ENCODE results near the gene ANTXR1.

ANTXR1 gene

GRCh38 chr2:69192176-69192945 is 179.4 kb downstream of the ANTXR1 start:
- peaks cover 11 to 22% of the 10 kb centered on the region in 2 donors for H3K36me3 ChIP-seq (ENCODE audit: control insufficient read depth in 2 of 2, insufficient read depth in 2 of 2, low read length in 2 of 2)
- no peak overlapping the region for H3K9ac ChIP-seq (ENCODE audit: low read length in 2 of 2)
- H3K27me3 ChIP-seq (ENCODE audit: control insufficient read depth in 1 of 2, insufficient read depth in 2 of 2, low read length in 2 of 2) = no peaks in the 10 kb centered on the region
- H3K9me3 ChIP-seq (ENCODE audit: control insufficient read depth in 2 of 2, low read length in 2 of 2) = no peaks in the 10 kb centered on the region
- H3K4me3 ChIP-seq (ENCODE audit: low read length in 2 of 2) = no peak overlapping the region
- no peak overlapping the region for H3K27ac ChIP-seq (ENCODE audit: low read length)
- H3K4me1 ChIP-seq (ENCODE audit: control insufficient read depth, insufficient read depth, low read length) = peaks cover 17% of the 10 kb centered on the region

- no peaks in the 10 kb centered on the region for H3K27me3 ChIP-seq (ENCODE audit: control insufficient read depth in 1 of 2, insufficient read depth in 2 of 2, low read length in 2 of 2)
- no peak overlapping the region for H3K27ac ChIP-seq (ENCODE audit: low read length)
- no peak overlapping the region for H3K9ac ChIP-seq (ENCODE audit: low read length in 2 of 2)
- peaks cover 6% of the 10 kb centered on the region for H3K4me1 ChIP-seq (ENCODE audit: control insufficient read depth, insufficient read depth, low read length)
- peaks cover 18 to 25% of the 10 kb centered on the region in 2 donors for H3K36me3 ChIP-seq (ENCODE audit: control insufficient read depth in 2 of 2, insufficient read depth in 2 of 2, low read length in 2 of 2)
- H3K9me3 ChIP-seq (ENCODE audit: control insufficient read depth in 2 of 2, low read length in 2 of 2) = no peaks in the 10 kb centered on the region
- H3K4me3 ChIP-seq (ENCODE audit: low read length in 2 of 2) = no peak overlapping the region
Observed at GRCh38 chr2:69195706-69196105, 182.7 kb downstream of the ANTXR1 start.

DNA sequence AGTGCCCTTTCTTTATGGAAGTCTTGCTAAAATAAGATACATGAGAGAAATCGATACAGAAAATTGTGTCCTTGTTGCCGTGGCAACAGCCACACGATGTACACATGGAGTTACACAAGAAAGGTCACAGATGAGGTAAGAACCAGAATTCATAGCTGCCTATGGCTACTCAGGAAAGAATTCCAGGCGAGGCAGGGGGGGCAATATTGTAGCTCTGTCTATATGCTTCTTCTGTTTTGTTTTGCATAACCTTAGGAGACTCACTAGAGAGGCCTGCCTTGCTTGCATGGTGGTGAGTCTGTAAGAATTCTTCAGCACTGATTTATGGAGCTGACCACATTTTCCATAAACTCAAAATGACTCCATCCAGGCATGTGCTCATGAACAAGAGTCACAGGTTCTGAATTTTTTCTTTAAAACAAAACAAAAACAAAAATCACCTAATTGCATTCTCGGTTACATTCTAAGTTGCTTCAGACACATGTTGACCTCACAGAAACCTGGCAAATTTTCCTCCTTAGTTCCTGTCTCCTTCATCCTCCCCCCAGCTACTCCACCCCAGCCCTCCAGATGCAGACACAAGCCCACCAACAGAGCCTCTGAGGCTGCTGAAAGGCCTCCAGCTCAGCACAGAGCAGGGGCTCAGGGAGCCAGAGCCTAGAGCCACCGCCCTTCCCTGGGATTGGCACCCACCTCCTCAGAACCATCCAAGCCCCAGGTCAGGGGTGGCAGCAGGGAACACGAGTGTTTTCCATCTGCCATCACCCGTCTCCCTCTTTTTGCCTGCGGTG is 183.5 kb downstream of the ANTXR1 start:
- H3K36me3 ChIP-seq (ENCODE audit: control insufficient read depth in 2 of 2, insufficient read depth in 2 of 2, low read length in 2 of 2) = peaks cover 18 to 25% of the 10 kb centered on the region in 2 donors
- H3K4me1 ChIP-seq (ENCODE audit: control insufficient read depth, insufficient read depth, low read length) = peaks cover 4% of the 10 kb centered on the region
- no peak overlapping the region for H3K27ac ChIP-seq (ENCODE audit: low read length)
- H3K4me3 ChIP-seq (ENCODE audit: low read length in 2 of 2) = no peak overlapping the region
- no peaks in the 10 kb centered on the region for H3K9me3 ChIP-seq (ENCODE audit: control insufficient read depth in 2 of 2, low read length in 2 of 2)
- H3K9ac ChIP-seq (ENCODE audit: low read length in 2 of 2) = no peak overlapping the region
- no peaks in the 10 kb centered on the region for H3K27me3 ChIP-seq (ENCODE audit: control insufficient read depth in 1 of 2, insufficient read depth in 2 of 2, low read length in 2 of 2)

- Histone ChIP-seq H3K4me3 (ENCODE audit: low read length in 2 of 2) (no peak overlapping the region), H3K9me3 (ENCODE audit: control insufficient read depth in 2 of 2, low read length in 2 of 2) (no peaks in the 10 kb centered on the region), H3K27ac (ENCODE audit: low read length) (no peak overlapping the region), H3K9ac (ENCODE audit: low read length in 2 of 2) (no peak overlapping the region), H3K27me3 (ENCODE audit: control insufficient read depth in 1 of 2, insufficient read depth in 2 of 2, low read length in 2 of 2) (no peaks in the 10 kb centered on the region), H3K36me3 (ENCODE audit: control insufficient read depth in 2 of 2, insufficient read depth in 2 of 2, low read length in 2 of 2) (peaks cover 12% of the 10 kb centered on the region in 2 donors), H3K4me1 (ENCODE audit: control insufficient read depth, insufficient read depth, low read length) (peaks cover 11% of the 10 kb centered on the region)
Observed at GRCh38 chr2:69200107-69200520, 187.1 kb downstream of the ANTXR1 start.

DNA sequence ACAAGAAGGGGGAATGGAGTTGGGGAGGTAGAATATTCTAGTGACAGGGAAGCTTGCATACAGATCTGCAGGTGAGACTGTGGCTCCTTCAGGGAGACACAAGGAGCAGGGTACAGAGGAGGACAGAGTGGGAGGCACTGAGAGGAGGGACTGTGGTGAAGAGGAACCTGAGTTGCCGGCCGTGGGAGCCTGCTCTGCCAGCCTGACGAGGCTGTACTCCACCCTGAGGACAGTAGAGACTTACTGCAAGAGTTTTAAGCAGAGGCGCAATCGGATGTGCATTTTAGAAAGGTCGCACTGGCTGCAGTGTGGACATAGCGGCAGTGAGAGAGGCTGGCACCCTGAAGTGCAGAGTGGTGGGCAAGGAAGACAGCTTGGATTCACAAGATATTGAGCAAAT is 188.3 kb downstream of the ANTXR1 start:
- H3K27ac ChIP-seq (ENCODE audit: low read length) = no peak overlapping the region
- H3K36me3 ChIP-seq (ENCODE audit: control insufficient read depth in 2 of 2, insufficient read depth in 2 of 2, low read length in 2 of 2) = peaks cover 12% of the 10 kb centered on the region in 2 donors
- H3K9me3 ChIP-seq (ENCODE audit: control insufficient read depth in 2 of 2, low read length in 2 of 2) = no peaks in the 10 kb centered on the region
- H3K9ac ChIP-seq (ENCODE audit: low read length in 2 of 2) = no peak overlapping the region
- H3K27me3 ChIP-seq (ENCODE audit: control insufficient read depth in 1 of 2, insufficient read depth in 2 of 2, low read length in 2 of 2) = no peaks in the 10 kb centered on the region
- peaks cover 11% of the 10 kb centered on the region for H3K4me1 ChIP-seq (ENCODE audit: control insufficient read depth, insufficient read depth, low read length)
- H3K4me3 ChIP-seq (ENCODE audit: low read length in 2 of 2) = no peak overlapping the region

GRCh38 chr2:69202327-69202726 is 189.3 kb downstream of the ANTXR1 start:
- Histone ChIP-seq H3K36me3 (ENCODE audit: control insufficient read depth in 2 of 2, insufficient read depth in 2 of 2, low read length in 2 of 2) (peaks cover 6 to 10% of the 10 kb centered on the region in 2 donors), H3K9me3 (ENCODE audit: control insufficient read depth in 2 of 2, low read length in 2 of 2) (no peaks in the 10 kb centered on the region), H3K4me3 (ENCODE audit: low read length in 2 of 2) (no peak overlapping the region), H3K27ac (ENCODE audit: low read length) (no peak overlapping the region), H3K4me1 (ENCODE audit: control insufficient read depth, insufficient read depth, low read length) (peaks cover 11% of the 10 kb centered on the region), H3K9ac (ENCODE audit: low read length in 2 of 2) (no peak overlapping the region), H3K27me3 (ENCODE audit: control insufficient read depth in 1 of 2, insufficient read depth in 2 of 2, low read length in 2 of 2) (no peaks in the 10 kb centered on the region)

GRCh38 chr2:69203166-69203985 is 190.4 kb downstream of the ANTXR1 start:
- H3K27ac ChIP-seq (ENCODE audit: low read length) = no peak overlapping the region

GRCh38 chr2:69204654-69205053 is 191.7 kb downstream of the ANTXR1 start:
- H3K9me3 ChIP-seq (ENCODE audit: control insufficient read depth in 2 of 2, low read length in 2 of 2) = no peaks in the 10 kb centered on the region
- H3K4me3 ChIP-seq (ENCODE audit: low read length in 2 of 2) = no peak overlapping the region
- peaks cover 3 to 5% of the 10 kb centered on the region in 2 donors for H3K36me3 ChIP-seq (ENCODE audit: control insufficient read depth in 2 of 2, insufficient read depth in 2 of 2, low read length in 2 of 2)
- H3K27ac ChIP-seq (ENCODE audit: low read length) = peak overlapping the region; percentile 2
- H3K9ac ChIP-seq (ENCODE audit: low read length in 2 of 2) = no peak overlapping the region
- peaks cover 11% of the 10 kb centered on the region for H3K4me1 ChIP-seq (ENCODE audit: control insufficient read depth, insufficient read depth, low read length)
- no peaks in the 10 kb centered on the region for H3K27me3 ChIP-seq (ENCODE audit: control insufficient read depth in 1 of 2, insufficient read depth in 2 of 2, low read length in 2 of 2)

More at GRCh38 chr2:69203166-69203985, 190.4 kb downstream of the ANTXR1 start:
- H3K27me3 ChIP-seq (ENCODE audit: control insufficient read depth in 1 of 2, insufficient read depth in 2 of 2, low read length in 2 of 2) = no peaks in the 10 kb centered on the region
- no peaks in the 10 kb centered on the region for H3K9me3 ChIP-seq (ENCODE audit: control insufficient read depth in 2 of 2, low read length in 2 of 2)
- H3K4me1 ChIP-seq (ENCODE audit: control insufficient read depth, insufficient read depth, low read length) = peaks cover 11% of the 10 kb centered on the region
- no peak overlapping the region for H3K9ac ChIP-seq (ENCODE audit: low read length in 2 of 2)
- H3K4me3 ChIP-seq (ENCODE audit: low read length in 2 of 2) = no peak overlapping the region
- peaks cover 3 to 8% of the 10 kb centered on the region in 2 donors for H3K36me3 ChIP-seq (ENCODE audit: control insufficient read depth in 2 of 2, insufficient read depth in 2 of 2, low read length in 2 of 2)

GRCh38 chr2:69205076-69205475 is 192.1 kb downstream of the ANTXR1 start:
- Histone ChIP-seq H3K27me3 (ENCODE audit: control insufficient read depth in 1 of 2, insufficient read depth in 2 of 2, low read length in 2 of 2) (no peaks in the 10 kb centered on the region), H3K4me1 (ENCODE audit: control insufficient read depth, insufficient read depth, low read length) (peaks cover 11% of the 10 kb centered on the region), H3K36me3 (ENCODE audit: control insufficient read depth in 2 of 2, insufficient read depth in 2 of 2, low read length in 2 of 2) (peaks cover 3 to 5% of the 10 kb centered on the region in 2 donors), H3K9ac (ENCODE audit: low read length in 2 of 2) (no peak overlapping the region), H3K4me3 (ENCODE audit: low read length in 2 of 2) (no peak overlapping the region), H3K27ac (ENCODE audit: low read length) (peak overlapping the region; percentile 2), H3K9me3 (ENCODE audit: control insufficient read depth in 2 of 2, low read length in 2 of 2) (no peaks in the 10 kb centered on the region)

- Histone ChIP-seq H3K27me3 (ENCODE audit: control insufficient read depth in 1 of 2, insufficient read depth in 2 of 2, low read length in 2 of 2) (no peaks in the 10 kb centered on the region), H3K4me3 (ENCODE audit: low read length in 2 of 2) (no peak overlapping the region), H3K27ac (ENCODE audit: low read length) (no peak overlapping the region), H3K4me1 (ENCODE audit: control insufficient read depth, insufficient read depth, low read length) (peaks cover 11% of the 10 kb centered on the region), H3K9me3 (ENCODE audit: control insufficient read depth in 2 of 2, low read length in 2 of 2) (no peaks in the 10 kb centered on the region), H3K36me3 (ENCODE audit: control insufficient read depth in 2 of 2, insufficient read depth in 2 of 2, low read length in 2 of 2) (peaks cover 3 to 5% of the 10 kb centered on the region in 2 donors), H3K9ac (ENCODE audit: low read length in 2 of 2) (no peak overlapping the region)
Observed at GRCh38 chr2:69205491-69205890, 192.5 kb downstream of the ANTXR1 start.

Data from stomach smooth muscle (tissue), 2 donors.